HCT116 (cell line): ENCODE measurements around the gene RAB26. TPM values are rescaled to one million over a fixed set of nuclear protein-coding genes. Genes with fewer than 3 reads are reported as not detected.
"Not testable (repeated sequence)": the region's sequence is repeated elsewhere in the genome, so short reads cannot be mapped to it uniquely, and the experiment has no call there.

Experiments used
- ATAC-seq: fragments of 200-7000 bp; cut with Tn5 transposase; 2 replicates; pipeline ENCODE4 v1.9.1; 2020; ENCODE audit warnings: mild to moderate bottlenecking, moderate library complexity
- BruUV-seq: library from RNA; stranded (reverse); fragments of 400-500 nt; replicated peaks from 2 replicates; lab custom pipeline; 2021; lab: Mats Ljungman, UMichigan
- CTCF ChIA-PET: fragments of 300-600 bp; sonication (Branson Sonifier 250); formaldehyde crosslinking; loops from one replicate; lab custom pipeline; 2021; ENCODE audit warnings: antibody characterized with exemption; lab: Charles Lee
- POLR2A ChIA-PET: fragments of 300-600, 350-600 bp; sonication (Branson Sonifier 250); formaldehyde crosslinking; loops from one replicate; lab custom pipeline; 2021; ENCODE audit warnings: antibody characterized with exemption; lab: Charles Lee
- RAD21 ChIA-PET, 2 experiments: fragments of 300-600 bp; sonication (Branson Sonifier 250); formaldehyde crosslinking; loops; one replicate each; lab custom pipeline; 2023; ENCODE audit warnings: low total read pairs in 2 of 2; ENCODE audit not compliant: uncharacterized antibody in 2 of 2, unreplicated experiment in 2 of 2, low non-redundant PET in 1 of 2; lab: Charles Lee
- DNase-seq: peaks from one replicate; pipeline ENCODE4 v3.0.0-alpha.2; 2010; ENCODE audit warnings: low read depth, low spot score
- H2AFZ ChIP-seq: fragments of 200-600 bp; shearing (Covaris generic), sonication (generic); 2 replicates; pipeline ENCODE4 v1.6.1; 2017; ENCODE audit warnings: low read depth, mixed run types, mixed read lengths, antibody characterized with exemption, low read length; ENCODE audit not compliant: poor library complexity, severe bottlenecking
- H3K27ac ChIP-seq: 2 replicates; pipeline ENCODE4 v1.5.1; 2012; ENCODE audit warnings: low read depth, low read length
- H3K27me3 ChIP-seq: fragments of 200-600 bp; sonication (generic); 2 replicates; pipeline ENCODE4 v1.6.1; 2016; ENCODE audit warnings: mixed run types, low read length, mixed read lengths; ENCODE audit not compliant: insufficient read depth
- H3K36me3 ChIP-seq, 2 experiments: fragments of 200-500 bp in 1 of 2; fragments of 200-600 bp in 1 of 2; sonication (Bioruptor generic) in 1 of 2; sonication (generic) in 1 of 2; 2 replicates each; pipeline versions ENCODE4 v1.5.1 to v1.6.1; 2014 to 2016; ENCODE audit warnings: low read length in 2 of 2, inconsistent platforms in 1 of 2, mixed read lengths in 1 of 2, mixed run types in 1 of 2; ENCODE audit not compliant: insufficient read depth in 2 of 2, control insufficient read depth in 1 of 2
- H3K4me1 ChIP-seq, 2 experiments: fragments of 200-600 bp in 1 of 2; sonication (generic) in 1 of 2; 2 replicates each; pipeline versions ENCODE4 v1.5.1 to v1.6.1; 2012 to 2017; ENCODE audit warnings: low read length in 2 of 2, inconsistent platforms in 1 of 2, mild to moderate bottlenecking in 1 of 2, mixed read lengths in 1 of 2, mixed run types in 1 of 2, moderate library complexity in 1 of 2; ENCODE audit not compliant: insufficient read depth in 2 of 2, control insufficient read depth in 1 of 2
- H3K4me2 ChIP-seq: fragments of 200-600 bp; sonication (generic); 2 replicates; pipeline ENCODE4 v1.6.1; 2017; ENCODE audit warnings: mixed run types, low read length, mixed read lengths
- H3K4me3 ChIP-seq, 2 experiments: fragments of 200-600 bp in 1 of 2; sonication (generic) in 1 of 2; replicated peaks in 1 of 2; 2 replicates each; pipeline ENCODE4 v1.5.1; 2011 to 2016; ENCODE audit warnings: low read length in 2 of 2, control low read depth in 1 of 2, low read depth in 1 of 2, mild to moderate bottlenecking in 1 of 2, mixed read lengths in 1 of 2, mixed run types in 1 of 2
- H3K79me2 ChIP-seq: fragments of 200-600 bp; sonication (generic); 2 replicates; pipeline ENCODE4 v1.6.1; 2017; ENCODE audit warnings: mild to moderate bottlenecking, mixed run types, low read length, moderate library complexity, mixed read lengths; ENCODE audit not compliant: insufficient read depth
- H3K9ac ChIP-seq: fragments of 200-600 bp; sonication (generic); 2 replicates; pipeline ENCODE4 v1.6.1; 2016; ENCODE audit warnings: low read length, mixed read lengths
- H3K9me2 ChIP-seq: fragments of 200-600 bp; sonication (generic), shearing (Covaris generic); 2 replicates; pipeline ENCODE4 v1.6.1; 2017; ENCODE audit warnings: mixed run types, mild to moderate bottlenecking, moderate library complexity; ENCODE audit not compliant: insufficient read depth
- H3K9me3 ChIP-seq, 2 experiments: fragments of 200-500 bp in 1 of 2; fragments of 200-600 bp in 1 of 2; sonication (Bioruptor generic) in 1 of 2; sonication (generic) in 1 of 2; 2 replicates each; pipeline ENCODE4 v1.6.1; 2014 to 2017; ENCODE audit warnings: low read length in 2 of 2, mixed read lengths in 2 of 2, inconsistent platforms in 1 of 2, low read depth in 1 of 2, mild to moderate bottlenecking in 1 of 2, mixed run types in 1 of 2, moderate library complexity in 1 of 2; ENCODE audit not compliant: control insufficient read depth in 1 of 2, insufficient read depth in 1 of 2
- H4K20me1 ChIP-seq: fragments of 200-600 bp; sonication (generic), shearing (Covaris generic); 2 replicates; pipeline ENCODE4 v1.6.1; 2017; ENCODE audit warnings: mixed run types, mild to moderate bottlenecking, moderate library complexity; ENCODE audit not compliant: insufficient read depth
- intact Hi-C: fragments of 100-400 bp; cut with micrococcal nuclease; formaldehyde crosslinking; loops from 2 replicates; pipeline ENCODE4 v1.10.0; 2022
- total RNA-seq: library from RNA; stranded (reverse); gene quantifications from one replicate; pipeline ENCODE4 v1.2.1, GENCODE V29; 2021; ENCODE audit not compliant: unreplicated experiment

Gene RAB26
- total RNA-seq, 1 experiment from 2014 or later = 44.9 TPM

- ATAC-seq = peak; percentile 44
- POLR2A ChIA-PET, H3K36me3 ChIP-seq, H3K9me3 ChIP-seq, CTCF ChIA-PET, intact Hi-C loops, BruUV-seq, H3K4me3 ChIP-seq, H4K20me1 ChIP-seq, H2AFZ ChIP-seq, H3K27me3 ChIP-seq, H3K9ac ChIP-seq, H3K9me2 ChIP-seq, DNase-seq, RAD21 ChIA-PET: not testable (repeated sequence)
- H3K79me2 ChIP-seq = peaks cover 27% of the 10 kb centered on the region; the same call in 1 of the 2 replicates
- peak overlapping the region; percentile 43; the same call in 1 of the 2 replicates for H3K4me2 ChIP-seq
- H3K4me1 ChIP-seq = peaks cover 11 to 29% of the 10 kb centered on the region in 2 experiments
- H3K27ac ChIP-seq = peak overlapping the region; percentile 20
These were observed 20.7 kb upstream of the RAB26 start for GRCh38 chr16:2127630-2128280.

DNA sequence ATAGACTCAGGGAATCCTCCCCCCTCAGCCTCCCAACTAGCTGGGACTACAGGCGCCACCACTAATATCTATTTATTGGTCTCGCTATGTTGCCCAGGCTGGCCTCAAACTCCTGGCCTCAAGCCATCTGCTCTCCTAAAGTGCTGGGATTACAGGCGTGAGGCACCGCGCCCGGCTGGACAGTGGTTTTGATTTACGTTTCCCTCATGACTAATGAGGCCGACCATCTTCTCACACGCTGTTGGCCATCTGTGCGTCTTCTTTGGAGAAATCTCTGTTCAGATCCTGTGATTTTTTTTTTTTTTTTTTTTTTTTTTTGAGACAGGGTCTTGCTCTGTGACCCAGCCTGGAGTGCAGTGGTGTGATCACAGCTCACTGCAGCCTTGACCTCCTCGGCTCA, 19.2 kb upstream of the RAB26 start:
- H3K9me3 ChIP-seq, H3K9me2 ChIP-seq, H3K4me3 ChIP-seq, H4K20me1 ChIP-seq, H3K27me3 ChIP-seq, H3K36me3 ChIP-seq, BruUV-seq, POLR2A ChIA-PET, H2AFZ ChIP-seq, RAD21 ChIA-PET, CTCF ChIA-PET, intact Hi-C loops, DNase-seq: not testable (repeated sequence)
- Histone ChIP-seq H3K79me2 (peaks cover 27% of the 10 kb centered on the region; the same call in 1 of the 2 replicates), H3K27ac (peak overlapping the region; percentile 84), H3K4me1 (peaks cover 11 to 29% of the 10 kb centered on the region in 2 experiments), H3K9ac (peak overlapping the region; percentile 65; the same call in 1 of the 2 replicates), H3K4me2 (peak overlapping the region; percentile 78)
- ATAC-seq = peak; percentile 20

DNA sequence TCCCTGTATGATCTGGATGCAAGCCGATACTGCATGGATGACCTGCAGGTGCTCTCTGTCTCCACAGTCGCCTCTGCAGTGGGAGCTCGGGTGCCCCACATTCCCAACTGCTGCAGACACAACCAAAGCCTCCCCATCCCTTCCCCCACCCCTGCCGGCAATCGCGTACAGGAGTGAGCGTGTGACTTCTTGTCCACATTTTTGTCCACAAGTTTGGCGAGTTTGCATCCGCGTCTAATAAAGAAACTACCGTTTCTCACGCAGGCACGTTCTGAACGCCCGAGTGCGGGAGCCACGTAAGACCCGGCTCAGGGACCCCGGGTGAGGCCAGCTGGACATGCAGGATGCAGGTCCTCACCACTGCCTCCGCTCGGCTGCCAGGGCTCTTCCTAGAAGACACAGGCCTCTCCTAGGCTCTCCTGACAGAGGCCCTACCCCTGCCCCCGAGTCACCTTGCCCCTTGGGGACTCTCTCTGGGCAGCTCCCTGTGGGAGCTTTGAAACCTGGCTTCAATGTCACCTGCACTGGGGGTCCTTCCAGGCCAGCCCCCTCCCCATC, 18.5 kb upstream of the RAB26 start:
- RAD21 ChIA-PET, H3K4me3 ChIP-seq, intact Hi-C loops, H3K36me3 ChIP-seq, H2AFZ ChIP-seq, ATAC-seq, H3K9ac ChIP-seq, BruUV-seq, POLR2A ChIA-PET, H4K20me1 ChIP-seq, DNase-seq, H3K9me3 ChIP-seq, H3K9me2 ChIP-seq, H3K27me3 ChIP-seq, CTCF ChIA-PET: not testable (repeated sequence)
- Histone ChIP-seq H3K4me1 (peaks cover 11 to 29% of the 10 kb centered on the region in 2 experiments), H3K27ac (0 out of 2 replicates have a peak overlapping the region, but pooled peaks have one; percentile 22), H3K4me2 (peak overlapping the region; percentile 78; the same call in 1 of the 2 replicates), H3K79me2 (peaks cover 30% of the 10 kb centered on the region; the same call in 1 of the 2 replicates)

- H4K20me1 ChIP-seq, DNase-seq, H3K4me3 ChIP-seq, H3K27ac ChIP-seq, H2AFZ ChIP-seq, H3K9me2 ChIP-seq, ATAC-seq, H3K79me2 ChIP-seq, H3K4me2 ChIP-seq, BruUV-seq, H3K36me3 ChIP-seq, CTCF ChIA-PET, H3K27me3 ChIP-seq, RAD21 ChIA-PET, H3K9me3 ChIP-seq, intact Hi-C loops, H3K9ac ChIP-seq, POLR2A ChIA-PET: not testable (repeated sequence)
- peaks cover 11 to 29% of the 10 kb centered on the region in 2 experiments for H3K4me1 ChIP-seq
These were observed 14.6 kb upstream of the RAB26 start for GRCh38 chr16:2133797-2134196.
